HG03139 (cell line): ENCODE results near the gene RAB39A.
A peak's percentile ranks its signal among the peaks of the same experiment; 100 is the strongest.
"Not testable (repeated sequence)": the region's sequence is repeated elsewhere in the genome, so short reads cannot be mapped to it uniquely, and the experiment has no call there.

Experiments
- ATAC-seq: cut with Tn5 transposase; IDR thresholded peaks from one replicate; pipeline ENCODE4 v1.9.1; 2021; ENCODE audit not compliant: unreplicated experiment

Gene RAB39A, protein sequence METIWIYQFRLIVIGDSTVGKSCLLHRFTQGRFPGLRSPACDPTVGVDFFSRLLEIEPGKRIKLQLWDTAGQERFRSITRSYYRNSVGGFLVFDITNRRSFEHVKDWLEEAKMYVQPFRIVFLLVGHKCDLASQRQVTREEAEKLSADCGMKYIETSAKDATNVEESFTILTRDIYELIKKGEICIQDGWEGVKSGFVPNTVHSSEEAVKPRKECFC

GRCh38 chr11:107928046-107928766 lies at the start of gene RAB39A:
TSS of gene RAB39A (plus strand) at chr11:107928448. CDS start at chr11:107928569, 121 bp downstream.
- peak; percentile 96 for ATAC-seq

GRCh38 chr11:107881471-107881870 lies 46.8 kb upstream of the RAB39A start:
- ATAC-seq: not testable (repeated sequence)

GRCh38 chr11:107882095-107882820 lies 46.0 kb upstream of the RAB39A start:
- no peak for ATAC-seq

GRCh38 chr11:107898270-107898669 lies 30.0 kb upstream of the RAB39A start:
- ATAC-seq: no peak

GRCh38 chr11:107908211-107908610 lies 20.0 kb upstream of the RAB39A start:
- ATAC-seq: no peak

GRCh38 chr11:107912415-107912814 lies 15.8 kb upstream of the RAB39A start:
- ATAC-seq: not testable (repeated sequence)

DNA sequence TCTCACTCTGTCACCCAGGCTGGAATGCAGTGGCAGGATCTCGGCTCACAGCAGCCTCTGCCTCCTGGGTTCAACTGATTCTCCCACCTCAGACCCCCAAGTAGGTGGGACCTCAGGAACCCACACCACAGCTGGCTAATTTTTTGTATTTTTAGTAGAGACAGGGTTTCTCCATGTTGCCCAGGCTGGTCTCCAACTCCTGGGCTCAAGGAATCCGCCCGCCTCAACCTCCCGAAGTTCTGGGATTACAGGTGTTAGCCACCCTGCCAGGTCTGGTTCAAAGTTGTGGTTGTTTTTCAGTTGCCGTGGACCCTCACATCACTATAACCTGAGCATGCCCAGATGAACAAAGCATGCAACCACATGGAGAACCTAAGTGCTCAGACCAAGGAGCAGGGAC lies 13.0 kb upstream of the RAB39A start:
- no peak for ATAC-seq

GRCh38 chr11:107916671-107917241 lies 11.5 kb upstream of the RAB39A start:
- no peak for ATAC-seq

DNA sequence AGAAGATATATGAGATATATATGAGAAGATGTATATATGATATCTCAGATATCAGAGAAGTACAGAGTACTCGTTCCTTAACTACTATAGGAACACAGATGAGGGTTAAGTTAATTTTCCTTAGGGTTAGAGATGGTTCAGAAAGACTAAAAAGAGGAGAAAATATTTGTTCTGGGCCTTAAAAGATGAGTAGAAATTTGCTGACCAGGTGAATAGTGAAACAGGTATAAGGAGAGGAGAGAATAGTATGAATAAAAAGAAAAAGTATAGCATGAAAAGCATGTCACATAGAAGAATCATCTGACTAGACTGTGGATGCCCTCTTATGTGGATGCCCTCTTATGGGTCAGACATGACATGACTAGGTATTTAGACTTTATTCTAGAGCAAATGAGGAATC lies 6.3 kb upstream of the RAB39A start:
- no peak for ATAC-seq

DNA sequence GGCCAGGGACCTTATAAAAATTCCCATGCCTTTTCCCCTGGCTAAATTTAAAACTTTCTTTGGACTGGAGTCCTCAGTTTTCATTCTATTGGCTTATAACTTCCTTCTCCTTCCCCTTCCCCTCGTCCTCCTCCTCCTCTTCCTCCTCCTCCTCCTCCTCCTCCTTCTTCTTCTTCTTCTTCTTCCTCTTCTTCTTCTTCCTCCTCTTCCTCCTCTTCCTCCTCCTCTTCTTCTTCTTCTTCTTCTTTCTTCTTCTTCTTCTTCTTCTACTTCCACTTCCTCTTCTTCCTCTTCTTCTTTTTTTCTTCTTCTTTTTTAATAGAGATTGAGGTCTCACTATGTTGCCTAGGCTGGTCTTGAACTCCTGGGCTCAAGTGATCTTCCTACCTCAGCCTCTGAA lies 4.7 kb upstream of the RAB39A start:
- ATAC-seq: not testable (repeated sequence)

DNA sequence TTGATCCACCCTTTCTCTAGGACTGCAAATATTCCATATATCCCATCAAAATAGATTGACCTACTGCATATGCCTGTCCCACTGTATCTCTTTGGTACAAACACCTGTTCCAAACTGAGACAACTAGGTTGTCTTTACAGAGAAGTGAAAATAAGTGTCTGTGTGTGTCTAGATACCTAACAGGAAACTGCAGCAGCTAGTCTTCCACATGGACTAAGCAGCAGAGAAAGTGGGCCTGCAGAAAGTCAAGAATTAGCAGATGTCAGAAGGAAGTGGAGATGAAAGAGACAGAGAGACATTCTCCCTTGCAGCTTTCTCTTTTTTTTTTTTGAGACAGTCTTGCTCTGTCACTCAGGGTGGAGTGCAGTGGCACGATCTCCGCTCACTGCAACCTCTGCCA lies 3.9 kb upstream of the RAB39A start:
- no peak for ATAC-seq

- ATAC-seq: no peak
These were observed 689 bp upstream of the RAB39A start for GRCh38 chr11:107927559-107927958.

DNA sequence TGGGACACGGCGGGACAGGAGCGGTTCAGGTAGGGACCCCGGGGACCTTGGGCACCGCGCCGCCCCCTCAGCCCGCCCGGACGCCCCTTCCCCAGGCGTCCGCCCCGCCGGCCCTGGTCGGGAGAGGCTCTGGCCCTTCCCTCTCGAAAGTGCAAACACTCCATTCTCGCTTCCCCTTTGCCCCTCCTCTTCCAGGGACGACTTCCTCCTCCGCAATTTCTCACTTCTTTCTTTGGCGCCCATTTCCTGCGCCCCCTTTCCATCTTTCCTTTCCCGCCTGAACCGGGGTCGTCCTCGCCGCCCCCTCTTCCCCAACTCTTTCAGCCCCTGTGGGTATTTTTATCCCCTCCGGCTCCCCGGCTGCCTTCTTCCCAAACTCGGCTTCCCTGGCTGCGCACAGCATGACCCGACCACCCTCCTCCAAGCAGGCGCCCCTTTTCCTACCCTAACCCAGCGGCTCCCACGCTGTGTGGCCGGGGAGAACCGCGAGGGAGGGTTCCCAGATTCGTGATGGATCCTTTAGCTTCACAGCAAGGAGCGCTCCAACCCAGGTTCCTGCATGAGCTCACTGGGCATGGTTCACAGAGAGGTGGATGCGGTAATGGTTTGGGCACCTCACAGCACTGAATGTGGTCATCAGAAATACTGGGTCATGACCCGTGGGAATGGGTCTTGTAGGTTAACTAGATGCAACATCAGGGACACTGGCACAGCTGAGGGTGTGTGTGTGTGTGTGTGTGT lies 689 bp downstream of the RAB39A start:
- ATAC-seq: no peak

GRCh38 chr11:107929611-107930200 lies 1.5 kb downstream of the RAB39A start:
- no peak for ATAC-seq

DNA sequence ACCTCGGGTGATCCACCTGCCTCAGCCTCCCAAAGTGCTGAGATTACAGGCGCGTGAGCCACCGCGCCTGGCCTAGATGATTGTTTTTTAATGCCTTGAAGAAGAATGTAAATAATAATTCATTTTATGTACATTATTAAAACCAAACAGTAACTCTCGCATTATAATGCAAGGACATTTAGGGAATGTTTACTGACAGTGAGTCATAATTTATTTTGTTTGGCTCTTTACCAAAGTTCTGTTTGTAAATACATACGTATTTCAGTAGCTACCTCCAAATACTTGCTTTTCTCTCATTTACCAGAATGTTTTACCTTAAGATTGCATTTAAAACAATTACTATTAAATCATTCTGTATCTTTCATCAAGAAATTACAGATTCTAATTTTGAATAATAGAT lies 3.0 kb downstream of the RAB39A start:
- no peak for ATAC-seq

- no peak for ATAC-seq
These were observed 19.7 kb downstream of the RAB39A start for GRCh38 chr11:107947904-107948303.

DNA sequence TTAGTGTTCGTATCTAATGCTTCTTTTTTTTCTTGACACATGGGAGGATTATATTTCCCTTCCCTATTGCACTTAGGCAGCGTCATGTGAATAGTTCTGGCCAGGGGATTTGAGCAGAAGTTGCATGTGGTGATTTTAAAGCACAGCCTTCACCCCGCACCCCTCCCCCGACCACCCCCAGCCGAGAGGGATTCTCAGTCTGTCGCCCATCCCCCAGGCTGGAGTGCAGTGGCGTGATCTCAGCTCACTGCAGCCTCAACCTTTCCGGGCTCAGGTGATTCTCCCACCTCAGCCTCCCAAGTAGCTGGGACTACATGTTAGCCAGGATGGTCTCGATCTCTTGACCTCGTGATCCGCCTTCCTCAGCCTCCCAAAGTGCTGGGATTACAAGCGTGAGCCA lies 20.1 kb downstream of the RAB39A start:
- ATAC-seq: not testable (repeated sequence)

GRCh38 chr11:107951155-107951554 lies 22.9 kb downstream of the RAB39A start:
- no peak for ATAC-seq

DNA sequence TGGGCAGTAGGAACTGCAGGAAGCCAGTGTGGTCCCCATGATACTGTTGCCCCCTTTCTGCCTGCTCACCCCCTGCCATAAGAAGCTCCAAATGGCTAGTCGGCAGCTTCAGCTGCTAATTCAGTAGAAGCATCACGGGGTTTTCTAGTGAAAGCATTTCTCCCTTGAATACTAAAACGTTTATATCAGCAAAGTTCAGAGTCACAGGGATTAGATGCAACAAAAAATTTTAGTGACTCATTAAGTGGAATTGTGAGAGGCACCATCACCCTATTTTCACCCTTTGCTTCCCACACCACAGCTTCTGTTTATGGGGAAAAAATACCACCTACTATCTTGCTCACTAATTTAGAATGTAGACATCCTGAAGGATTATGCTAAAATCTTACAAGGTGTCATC lies 25.2 kb downstream of the RAB39A start:
- ATAC-seq: no peak

GRCh38 chr11:107956543-107956942 lies 28.3 kb downstream of the RAB39A start:
- no peak for ATAC-seq
